Smooth muscle cell of trachea (primary cell): ENCODE results near the gene EYS. TPM values are rescaled to one million over a fixed set of nuclear protein-coding genes. Genes with fewer than 3 reads are reported as not detected.

Experiments used
- total RNA-seq: library from RNA; depleted of rRNA; stranded (reverse); fragments of >200 nt; gene quantifications from 2 replicates; pipeline ENCODE4 v1.2.1, GENCODE V29; 2014

The EYS gene
- total RNA-seq: 0.29 and 0.50 TPM in 2 replicates

GRCh38 chr6:65707126-65707826, at the start of gene EYS:
TSS of gene EYS (minus strand) at chr6:65707226. CDS start at chr6:65495410, 211,816 bp downstream.

